Measurements from ENCODE around the gene BAIAP2L2. TPM values are rescaled to one million over a fixed set of nuclear protein-coding genes. Genes with fewer than 3 reads are reported as not detected.

BAIAP2L2 gene
- total and polyA plus RNA-seq, 2 of the 4 experiments (the other 2 are of a cell fraction): 0.18 to 0.46 TPM

DNA sequence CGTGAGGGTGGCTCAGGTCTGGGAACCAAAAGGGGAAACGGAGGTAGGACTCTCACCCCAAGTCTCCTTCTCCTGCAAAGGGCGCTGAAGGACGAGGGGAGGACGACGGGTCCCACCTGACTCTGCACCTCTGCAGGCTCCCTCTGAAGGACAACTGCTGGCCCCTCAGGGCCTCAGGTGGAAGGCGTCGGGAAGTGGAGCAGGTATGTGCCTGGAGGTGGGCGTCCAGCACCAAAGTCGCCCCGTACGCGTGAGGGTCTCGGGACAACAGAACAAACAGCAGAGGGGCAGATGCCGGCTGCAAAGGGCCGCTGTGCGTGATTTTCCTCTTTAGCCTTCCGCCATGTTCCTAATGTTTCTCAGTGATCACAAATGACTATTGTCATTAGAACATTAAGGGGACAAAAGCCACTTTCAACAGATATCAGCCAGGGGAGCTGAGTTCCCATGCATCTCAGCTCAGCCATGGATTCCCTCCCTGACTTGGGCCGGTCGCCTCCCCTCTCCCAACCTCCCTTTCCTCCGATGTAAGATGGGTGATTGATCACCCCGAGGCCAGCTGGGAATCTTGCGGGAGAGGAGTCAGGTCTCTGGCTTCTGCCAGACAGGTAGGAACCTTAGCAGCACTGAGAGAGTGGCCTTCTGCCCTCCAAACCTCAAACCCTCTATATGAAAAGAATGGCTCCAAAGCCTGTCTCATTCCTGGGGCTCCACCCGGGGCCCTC, 27.3 kb downstream of the BAIAP2L2 start:
- H3K4ac ChIP-seq (ENCODE audit: low read depth, low read length): no peak overlapping the region
- H3K4me3 ChIP-seq (ENCODE audit: insufficient read depth, low read depth, low read length): no peak overlapping the region
- TF ChIP-seq USF2 (IDR thresholded peaks at IDR 0.05; ENCODE audit: low read depth, low read length): no peak
- no peak for TF ChIP-seq FOS (IDR thresholded peaks at IDR 0.05; ENCODE audit: low read depth, low read length)
- TF ChIP-seq RFX5 (IDR thresholded peaks at IDR 0.05; ENCODE audit: low read depth, low read length): no peak
- in situ Hi-C loops (cut with MboI; ENCODE audit: low sequenced_read_pairs): no loop called here
- no peaks in the 10 kb centered on the region for H3K79me1 ChIP-seq (ENCODE audit: low read depth in 1 of 2, low read length in 2 of 2)
- DNase-seq (no peak), ATAC-seq (ENCODE audit: low read depth) (no peak)
- dilution Hi-C loops (cut with HindIII; ENCODE audit: low sequenced_read_pairs, unreplicated experiment): no loop called here
- H3K18ac ChIP-seq (ENCODE audit: low read depth, low read length): no peak overlapping the region
- H3K14ac ChIP-seq (replicated peaks; ENCODE audit: low read depth, low read length): no peak overlapping the region
- intact Hi-C loops (cut with micrococcal nuclease): no loop called here
- 0 out of 2 replicates have a peak, but pooled peaks cover 6% of the 10 kb centered on the region for H3K9me1 ChIP-seq (ENCODE audit: insufficient read depth, low read length)
- peaks cover 41% of the 10 kb centered on the region for H3K27me3 ChIP-seq (ENCODE audit: control insufficient read depth, insufficient read depth, low read length)
- H4K91ac ChIP-seq (ENCODE audit: insufficient read depth, low read depth, low read length): no peak overlapping the region
- no peak overlapping the region for H2BK120ac ChIP-seq (ENCODE audit: low read depth, low read length)
- BruUV-seq (replicated peaks): no TSS peak
- H3K4me2 ChIP-seq (ENCODE audit: low read depth, low read length): no peak overlapping the region
- POLR2A ChIA-PET (ENCODE audit: unreplicated experiment): no interaction called here
- H4K20me1 ChIP-seq (ENCODE audit: insufficient read depth, low read length): no peaks in the 10 kb centered on the region; the same call in 1 of the 2 replicates
- CTCF ChIA-PET: no interaction called here
- no peak overlapping the region for H3K23ac ChIP-seq (ENCODE audit: low read depth, low read length)
- H2AK5ac ChIP-seq (ENCODE audit: low read depth, low read length): no peak overlapping the region
- H4K5ac ChIP-seq (ENCODE audit: low read depth, low read length): no peak overlapping the region
- H2AFZ ChIP-seq (replicated peaks; ENCODE audit: low read length, poor library complexity): no peak overlapping the region
- H3K9me3 ChIP-seq (ENCODE audit: control insufficient read depth, insufficient read depth, low read length): no peaks in the 10 kb centered on the region
- no peaks in the 10 kb centered on the region for H3K36me3 ChIP-seq (ENCODE audit: control insufficient read depth, insufficient read depth, low read length)
- no peak overlapping the region for H4K8ac ChIP-seq (ENCODE audit: low read depth in 2 of 2, low read length in 2 of 2)
- no peak overlapping the region for H3K56ac ChIP-seq (ENCODE audit: extremely low read depth, insufficient read depth, low read length)
- WGBS, 2 experiments (ENCODE audit: extremely low coverage in 2 of 2, insufficient read length in 1 of 2): 83% methylated on average over 10 of the region's 24 CpGs; no CpG with 5 or more reads in 1 of the 2 experiments
- H2BK15ac ChIP-seq (ENCODE audit: low read depth, low read length): no peak overlapping the region
- no peaks in the 10 kb centered on the region; the same call in 1 of the 2 replicates for H3K4me1 ChIP-seq (ENCODE audit: control insufficient read depth, insufficient read depth, low read length)
- no peak overlapping the region for H2BK5ac ChIP-seq (ENCODE audit: low read depth, low read length, poor library complexity, severe bottlenecking)
- no peak overlapping the region for H3K9ac ChIP-seq (ENCODE audit: low read depth, low read length)
- no peak overlapping the region for H3K27ac ChIP-seq (ENCODE audit: insufficient read depth, low read length)
- H2AK9ac ChIP-seq (replicated peaks; ENCODE audit: low read depth, low read length, poor library complexity): no peak overlapping the region
- H2BK20ac ChIP-seq (ENCODE audit: low read depth, low read length): no peak overlapping the region

Measured in IMR-90 (cell line).